GM21723 (cell line): ENCODE results near the gene RNU1-4.
"Not testable (repeated sequence)": the region's sequence is repeated elsewhere in the genome, so short reads cannot be mapped to it uniquely, and the experiment has no call there.

ENCODE experiments used
- ATAC-seq: cut with Tn5 transposase; IDR thresholded peaks from one replicate; pipeline ENCODE4 v1.9.1; 2021; ENCODE audit warnings: mild to moderate bottlenecking, moderate library complexity; ENCODE audit not compliant: unreplicated experiment

RNU1-4 gene

DNA sequence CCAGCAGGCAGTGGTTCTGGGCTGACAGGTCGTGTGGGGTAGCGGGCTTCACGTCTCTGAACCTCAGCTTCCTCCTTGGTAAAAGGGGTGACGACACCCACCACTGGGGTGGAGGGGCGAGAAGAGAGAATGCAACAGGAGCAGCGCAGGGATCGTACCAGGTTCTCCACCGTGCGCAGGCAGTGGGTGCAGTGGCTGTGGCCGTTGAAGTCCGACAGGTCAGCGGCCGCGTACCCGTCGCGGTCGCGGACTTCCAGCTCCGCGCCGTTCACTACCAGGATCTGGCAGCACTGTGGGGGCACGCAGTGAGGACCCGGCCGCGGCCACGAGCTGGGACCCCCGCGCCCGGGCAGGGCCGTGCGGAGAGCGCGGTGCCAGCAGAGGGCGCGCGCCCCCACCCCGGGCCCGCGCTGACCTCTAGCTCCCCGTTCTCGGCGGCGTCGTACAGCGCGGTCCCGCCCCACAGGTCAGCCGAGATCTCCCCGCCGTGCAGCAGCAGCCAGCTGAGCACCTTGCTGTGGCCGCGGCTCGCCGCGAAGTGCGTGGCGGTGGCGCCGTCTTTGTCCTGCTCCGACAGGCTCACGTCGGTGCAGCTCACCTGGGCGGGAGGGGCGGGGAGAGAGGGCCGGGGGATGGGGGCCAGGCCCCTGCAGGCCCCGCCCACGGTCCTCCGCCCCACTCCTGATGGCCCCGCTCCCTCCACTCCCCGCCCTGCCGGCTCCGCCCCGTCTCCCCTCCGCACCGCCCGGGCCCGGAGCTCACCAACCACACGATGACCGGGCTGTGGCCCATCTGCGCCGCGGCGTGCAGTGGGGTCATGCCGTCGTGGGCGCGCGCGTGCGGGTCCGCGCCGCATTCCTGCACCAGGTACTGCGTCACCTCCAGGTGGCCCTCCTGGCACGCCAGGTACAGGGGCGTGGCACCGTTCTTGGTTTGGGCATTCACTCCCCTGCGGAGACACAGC is 32.9 kb upstream of the RNU1-4 start:
- not testable (repeated sequence) for ATAC-seq

DNA sequence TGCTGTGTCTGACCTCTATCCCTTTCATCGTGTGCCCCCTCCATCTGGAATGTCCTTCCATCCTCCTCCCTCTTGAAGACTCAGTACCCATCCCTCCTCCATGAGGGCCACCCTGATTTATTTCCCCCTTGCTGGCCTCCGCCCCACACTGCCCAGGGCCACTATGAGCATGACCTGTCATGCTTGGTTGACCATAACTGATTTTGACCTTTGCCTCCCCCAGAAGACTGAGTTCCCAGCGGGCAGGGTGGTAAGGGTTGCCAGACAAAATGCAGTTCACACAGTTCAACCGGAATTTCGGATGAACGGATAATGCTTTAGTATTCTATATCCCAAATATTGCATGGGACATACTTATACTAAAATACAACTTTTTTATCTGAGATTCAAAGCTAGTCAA is 31.6 kb upstream of the RNU1-4 start:
- ATAC-seq: not testable (repeated sequence)

DNA sequence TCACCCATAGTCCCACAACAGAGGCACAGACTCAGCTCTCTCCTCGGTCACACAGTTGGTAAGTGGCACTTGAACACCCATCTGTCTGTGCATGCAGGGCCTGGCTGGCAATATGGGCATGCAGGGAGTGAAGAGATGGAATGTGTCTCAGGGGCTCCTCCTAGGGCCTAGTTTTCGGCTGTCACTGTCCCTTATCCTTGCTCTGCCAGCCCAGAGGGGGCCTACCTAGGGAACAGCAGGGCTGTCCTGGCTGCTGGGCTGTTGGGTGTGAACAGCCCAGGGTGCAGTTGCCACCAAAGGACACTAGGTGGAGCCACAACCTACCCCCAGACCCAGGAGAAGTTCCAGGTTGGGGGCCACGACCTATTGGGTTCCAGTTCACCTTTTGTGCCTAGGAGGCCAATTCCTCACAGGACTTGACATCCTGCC is 30.6 kb upstream of the RNU1-4 start:
- ATAC-seq: not testable (repeated sequence)

DNA sequence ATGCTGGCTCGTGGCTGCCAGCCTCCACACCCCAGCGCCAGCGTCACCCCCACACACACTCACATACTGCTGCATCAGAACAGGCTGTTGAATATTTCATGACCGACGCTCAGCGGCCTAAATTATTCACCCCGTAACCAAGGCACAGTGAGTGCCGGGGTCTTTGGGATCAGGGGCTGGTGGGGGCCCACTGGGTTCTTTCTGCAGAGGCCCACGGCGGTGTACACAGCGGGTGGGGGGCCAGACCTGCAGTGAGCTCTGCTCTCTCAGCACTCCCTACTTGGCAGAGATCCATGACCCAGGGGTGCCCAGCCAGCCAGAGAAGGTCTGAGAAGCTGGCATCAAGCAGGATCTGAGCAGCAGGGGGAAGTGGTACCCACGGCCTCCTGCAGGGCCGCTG is 29.7 kb upstream of the RNU1-4 start:
- not testable (repeated sequence) for ATAC-seq

DNA sequence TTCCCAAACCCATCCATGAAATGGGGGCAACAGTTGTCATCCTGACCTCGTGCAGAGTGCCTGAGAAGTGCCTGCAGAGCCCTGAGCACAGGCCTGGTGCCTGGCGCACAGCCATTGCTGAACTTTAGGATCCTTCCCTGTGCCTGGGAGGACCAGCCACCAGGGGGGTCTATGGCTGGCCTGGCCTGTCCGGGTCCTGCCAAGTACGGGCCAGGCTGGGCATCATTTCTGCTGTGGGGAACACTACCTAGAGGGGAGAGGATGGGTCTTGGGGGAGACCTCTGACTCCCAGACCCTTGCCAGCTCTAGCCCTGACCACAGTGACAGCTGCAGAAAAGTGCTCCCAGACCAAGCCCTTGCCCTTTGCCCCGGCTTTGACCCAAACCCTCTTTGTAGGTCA is 28.2 kb upstream of the RNU1-4 start:
- ATAC-seq: not testable (repeated sequence)

DNA sequence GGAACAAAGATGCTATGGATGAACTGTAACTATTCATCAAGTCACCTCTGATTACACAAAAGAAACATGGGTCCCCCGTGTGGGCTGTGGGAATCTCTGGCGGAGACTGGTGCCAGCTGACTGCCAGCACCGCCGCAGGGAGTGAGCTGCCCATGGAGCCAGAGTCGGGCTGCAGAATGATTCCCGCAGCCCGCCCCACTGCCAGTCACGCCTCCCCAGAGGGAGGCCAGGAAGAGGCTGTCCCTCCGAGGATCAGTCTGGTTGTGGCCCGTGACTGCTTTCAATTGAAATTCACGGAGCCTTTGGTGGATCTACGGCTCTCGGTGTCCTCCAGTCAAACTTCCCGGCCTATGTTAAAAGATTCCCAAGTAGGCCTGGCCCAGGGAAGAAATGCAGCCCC is 27.7 kb upstream of the RNU1-4 start:
- not testable (repeated sequence) for ATAC-seq

DNA sequence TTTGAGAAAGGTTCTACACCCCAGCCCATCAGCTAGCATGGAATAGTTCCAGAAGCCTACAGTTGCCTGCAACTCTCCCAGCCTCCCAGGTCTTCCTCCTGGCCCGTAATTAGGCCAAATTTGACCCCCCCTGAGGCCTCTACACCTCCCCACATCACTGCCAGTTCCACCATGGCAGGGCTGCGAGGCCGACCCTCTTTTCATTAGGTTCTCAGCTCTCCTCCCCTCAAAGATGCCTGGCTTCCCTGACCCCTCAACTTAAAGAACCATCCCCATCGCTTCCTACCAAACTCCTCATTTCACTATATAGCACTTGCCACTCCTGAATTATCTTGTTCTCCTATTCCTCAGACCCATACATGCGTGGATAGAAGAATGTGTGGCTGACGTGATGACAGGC is 27.3 kb upstream of the RNU1-4 start:
- ATAC-seq: not testable (repeated sequence)

DNA sequence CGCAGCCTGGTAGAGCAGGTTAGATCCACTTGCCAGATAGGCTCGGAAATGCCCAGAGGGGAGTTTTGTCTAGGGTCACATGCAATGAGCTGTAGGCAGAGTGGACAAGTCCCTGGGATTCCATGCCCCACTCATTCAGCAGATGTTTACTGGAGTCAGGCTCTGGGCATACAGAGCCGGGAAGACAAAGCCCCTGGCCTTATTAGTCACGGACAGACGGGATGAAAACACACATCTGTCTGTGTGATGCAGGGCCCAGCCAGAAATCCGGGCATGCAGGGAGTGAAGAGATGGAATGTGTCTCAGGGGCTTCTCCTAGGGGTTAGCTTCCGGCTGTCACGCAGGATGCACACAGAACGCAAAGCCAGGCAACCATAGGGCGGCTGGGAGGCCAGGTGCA is 26.8 kb upstream of the RNU1-4 start:
- ATAC-seq: not testable (repeated sequence)

DNA sequence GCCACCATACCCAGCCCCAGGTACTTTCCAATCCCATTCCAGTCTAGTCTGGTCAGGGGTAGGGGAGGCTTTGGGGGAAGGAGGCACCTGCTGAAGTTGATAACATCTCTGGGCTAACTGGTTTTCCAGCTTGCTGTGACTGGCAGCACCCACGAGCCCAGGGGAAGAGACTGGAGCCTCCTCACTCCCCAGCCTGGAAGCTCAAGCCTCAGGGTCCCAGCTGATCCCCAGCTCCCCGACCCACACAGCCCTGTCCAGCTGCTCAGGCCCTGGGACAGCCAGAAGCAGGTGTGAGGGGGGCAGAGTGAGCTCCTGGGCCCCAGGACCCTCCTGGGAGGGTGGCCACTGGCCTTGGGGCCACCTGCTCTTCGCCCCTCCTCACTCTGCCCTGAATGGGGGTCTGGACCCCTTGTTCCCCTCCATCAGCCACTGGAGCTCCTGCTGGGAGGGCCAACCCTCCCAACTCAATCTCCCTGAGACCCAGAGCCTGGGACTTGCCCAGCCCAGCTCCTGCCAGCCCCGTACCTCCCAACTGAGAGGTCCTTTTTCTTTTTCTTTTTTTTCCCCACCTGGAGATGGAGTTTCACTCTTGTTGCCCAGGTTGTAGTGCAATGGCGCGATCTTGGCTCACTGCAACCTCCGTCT is 23.5 kb upstream of the RNU1-4 start:
- no peak for ATAC-seq

DNA sequence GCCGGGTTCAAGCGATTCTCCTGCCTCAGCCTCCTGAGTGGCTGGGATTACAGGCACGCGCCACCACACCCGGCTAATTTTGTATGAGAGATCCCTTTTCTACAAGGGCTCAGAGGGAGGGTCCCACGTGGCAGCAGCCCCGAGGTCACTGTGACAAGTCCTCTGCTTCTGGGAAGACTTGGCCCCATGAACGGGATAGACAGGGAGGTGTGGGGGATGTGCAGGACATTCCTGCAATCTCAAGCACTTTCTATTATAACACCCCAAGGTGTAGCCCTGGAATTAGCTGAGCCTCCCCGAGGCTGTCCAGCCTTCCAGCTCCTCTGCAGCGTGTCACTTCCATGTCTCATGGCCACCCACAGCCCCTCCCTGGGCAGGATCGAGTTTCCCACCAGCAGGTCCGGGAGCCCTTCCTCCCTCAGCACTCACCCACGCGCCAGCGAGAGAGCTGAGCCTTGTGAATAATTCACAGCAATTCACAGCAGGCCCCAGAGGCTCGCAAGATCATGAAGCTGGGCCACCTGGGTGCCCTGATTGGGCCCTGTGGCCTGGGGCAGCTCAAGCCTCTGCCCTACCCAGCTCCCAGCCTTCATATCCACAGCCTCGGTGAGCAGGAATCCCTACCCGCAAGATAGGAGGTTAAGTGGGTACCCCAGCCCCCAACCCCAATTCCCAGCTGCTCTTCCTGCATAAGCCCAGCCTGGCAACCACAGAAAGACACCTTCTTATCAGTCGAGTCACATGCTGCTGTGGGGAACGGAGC is 22.8 kb upstream of the RNU1-4 start:
- ATAC-seq: no peak

DNA sequence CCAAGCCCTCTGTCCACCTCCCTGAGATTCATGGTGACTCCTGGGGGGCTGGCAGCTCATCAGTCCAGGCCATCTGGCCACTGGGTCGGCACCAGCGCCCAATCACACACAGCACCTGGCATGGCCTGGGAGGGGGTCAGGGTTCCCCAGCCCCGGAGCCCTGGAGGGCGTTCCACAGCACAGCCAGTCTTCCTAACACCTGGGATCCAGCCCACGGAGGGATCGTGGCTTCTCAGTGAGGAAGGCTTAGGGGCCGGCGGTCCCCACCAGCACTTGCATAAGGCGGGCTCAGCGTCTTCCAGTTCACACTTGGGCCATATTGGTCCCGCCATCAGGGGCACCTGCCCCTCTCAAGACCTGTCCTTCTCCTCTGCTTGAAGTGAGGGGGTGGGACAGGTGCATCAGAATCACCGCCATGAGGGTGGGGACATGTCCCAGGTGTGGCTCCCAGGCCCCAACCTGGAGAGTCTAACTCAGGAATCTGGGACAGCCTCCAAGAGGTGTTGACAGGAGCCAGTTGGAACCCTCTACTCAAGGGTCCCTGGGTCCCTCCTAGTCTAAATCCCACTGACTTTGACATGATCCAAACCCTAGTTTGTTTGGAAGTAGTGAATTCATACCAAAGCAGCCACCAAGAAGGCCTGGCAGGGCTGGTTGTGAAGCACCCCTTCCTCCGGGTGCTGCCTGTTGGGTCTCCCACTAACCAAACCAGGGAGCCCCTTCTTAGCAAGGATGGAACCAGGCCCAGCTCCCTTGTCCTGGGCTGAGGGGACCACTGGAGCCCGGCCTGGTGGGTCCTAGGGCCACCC is 22.0 kb upstream of the RNU1-4 start:
- not testable (repeated sequence) for ATAC-seq

DNA sequence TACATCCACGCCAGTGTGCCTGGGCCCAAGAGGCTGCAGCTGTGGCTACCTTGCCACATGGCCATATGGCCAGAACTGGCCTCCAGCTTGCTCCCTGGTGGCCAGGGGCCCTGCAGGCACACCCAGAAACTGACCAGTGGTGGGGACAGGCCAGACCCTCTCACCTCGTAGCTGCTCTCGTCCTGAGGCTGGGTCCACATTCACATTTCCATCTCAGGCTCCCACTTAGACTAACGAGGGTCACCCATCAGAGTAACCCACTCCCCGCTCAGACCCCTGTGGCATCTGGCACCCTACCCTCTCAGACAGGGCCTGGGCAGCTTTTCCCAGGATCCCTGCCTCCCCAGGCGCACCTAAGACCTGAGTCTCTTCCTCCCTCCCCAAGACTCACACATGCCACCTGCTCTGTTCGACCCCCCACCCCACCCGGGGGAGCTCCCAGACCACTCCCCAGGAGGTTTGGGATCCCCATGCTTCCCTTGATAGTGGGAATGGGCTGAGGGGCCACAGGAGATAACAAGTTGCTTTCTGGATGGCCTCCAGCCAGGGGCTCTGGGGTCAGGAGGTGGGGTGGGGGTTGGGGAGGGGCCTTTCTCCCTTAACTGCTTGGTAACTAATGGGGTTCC is 21.3 kb upstream of the RNU1-4 start:
- no peak for ATAC-seq

DNA sequence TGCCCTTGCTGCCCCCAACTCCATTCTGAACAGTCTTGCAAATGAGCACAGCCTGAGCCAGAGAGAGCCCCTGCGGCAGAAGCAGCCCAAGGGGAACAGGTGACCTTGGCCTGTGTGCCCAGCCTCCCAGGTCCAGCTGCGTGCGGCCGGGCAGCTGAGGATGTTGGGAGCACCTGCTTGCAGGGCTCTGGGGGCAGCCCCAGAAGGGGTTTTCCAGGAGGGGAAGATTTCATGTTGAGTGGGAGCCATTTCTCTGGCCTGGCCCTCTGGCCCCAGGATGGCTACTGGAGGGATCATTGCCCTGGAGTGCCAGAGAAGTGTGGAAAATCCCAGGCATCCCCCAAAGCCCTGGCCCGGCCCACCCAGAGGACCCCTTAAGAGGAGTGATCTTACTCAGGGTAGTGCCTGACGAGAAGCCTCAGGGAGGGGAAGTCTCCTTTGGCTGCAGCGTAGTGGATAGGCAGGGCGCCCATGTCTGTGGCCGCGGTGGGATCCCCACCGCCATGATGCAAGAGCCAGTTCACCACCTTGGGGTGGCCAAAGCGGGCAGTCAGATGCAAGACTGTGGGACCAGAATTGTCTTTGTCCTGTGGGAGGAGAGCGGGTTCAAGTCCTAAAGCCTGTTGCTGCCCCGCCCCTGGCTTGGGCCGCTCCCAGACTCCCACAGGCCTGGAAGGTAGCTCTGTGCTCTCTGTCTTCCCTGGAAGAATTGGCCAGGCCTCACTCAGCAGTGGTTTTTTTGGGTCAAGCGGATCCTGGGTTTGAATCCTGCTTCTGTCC is 20.6 kb upstream of the RNU1-4 start:
- no peak for ATAC-seq

DNA sequence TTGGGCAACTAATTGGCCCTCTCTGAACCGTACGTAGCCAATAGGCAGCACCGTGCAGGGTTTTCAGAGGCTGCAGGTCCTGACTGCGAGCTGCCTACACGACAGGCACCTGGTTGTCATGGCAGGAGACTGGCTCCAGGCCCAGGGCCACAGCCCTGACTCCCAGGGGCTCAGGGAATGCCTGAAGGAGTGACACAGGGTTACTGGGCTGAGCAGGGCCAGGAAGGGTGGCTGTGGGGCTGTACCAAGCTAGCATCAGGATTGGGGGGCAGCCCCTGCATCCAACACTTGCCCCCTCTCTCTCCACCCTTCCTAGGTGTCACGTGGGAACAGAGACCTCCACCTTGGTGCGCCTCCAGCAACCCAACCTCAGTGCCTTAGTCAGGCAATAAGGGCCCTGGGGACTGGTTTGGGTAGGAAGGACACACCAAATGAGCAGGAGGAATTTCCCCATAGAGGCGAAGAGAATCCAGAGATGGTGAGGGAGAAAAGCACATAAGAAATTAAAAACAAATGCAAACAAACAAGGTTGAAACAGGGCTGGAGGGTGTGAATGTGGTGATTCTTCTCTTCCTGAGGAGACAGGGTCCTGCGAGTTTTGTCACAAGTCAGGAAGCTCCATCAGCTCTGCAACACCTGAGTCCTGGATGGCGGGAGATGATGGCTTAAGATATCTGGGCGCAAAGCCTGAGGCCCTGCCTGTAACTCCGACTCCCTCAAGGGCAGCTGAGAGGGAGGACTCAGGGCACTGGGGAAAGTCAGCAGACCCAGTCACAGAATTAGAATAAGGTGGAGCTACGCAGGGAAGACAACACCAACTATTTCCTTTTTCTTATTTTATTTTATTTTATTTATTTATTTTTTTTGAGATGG is 19.7 kb upstream of the RNU1-4 start:
- ATAC-seq: no peak

DNA sequence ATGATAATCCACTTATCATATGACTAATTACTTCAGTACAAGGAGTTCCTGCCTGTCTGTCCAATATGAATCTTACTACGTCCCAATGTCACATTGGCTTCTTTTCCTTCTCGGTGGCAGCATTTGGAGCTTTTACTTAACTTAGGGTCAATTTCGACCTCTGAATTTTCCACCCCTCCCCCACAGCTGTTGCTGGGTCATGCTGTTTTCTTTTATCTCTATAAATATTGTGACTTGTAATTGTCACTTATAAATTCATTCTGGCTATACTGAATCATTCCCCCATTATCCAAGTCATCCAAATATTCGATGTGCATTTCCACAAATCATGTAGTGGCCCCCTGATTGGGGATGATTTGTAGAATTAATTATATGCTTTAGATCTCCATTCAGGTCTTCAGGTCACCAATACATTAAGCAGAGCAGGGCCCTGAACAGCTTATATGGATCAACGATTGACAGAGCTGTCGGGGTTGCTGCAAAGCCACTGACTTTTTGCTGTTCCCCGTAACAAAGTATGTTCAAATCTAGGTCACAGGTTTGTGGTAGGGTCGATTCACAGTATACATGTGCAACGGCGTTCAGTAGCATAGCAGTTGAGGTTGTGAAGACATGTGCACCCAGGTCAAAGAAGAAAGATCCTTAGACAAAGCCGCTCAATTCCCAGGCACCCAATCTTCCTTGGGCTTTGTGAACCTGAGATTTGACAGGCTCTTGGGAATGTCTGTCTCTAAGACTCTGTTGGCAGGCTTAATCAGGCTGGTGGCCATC is 18.3 kb upstream of the RNU1-4 start:
- ATAC-seq: no peak

DNA sequence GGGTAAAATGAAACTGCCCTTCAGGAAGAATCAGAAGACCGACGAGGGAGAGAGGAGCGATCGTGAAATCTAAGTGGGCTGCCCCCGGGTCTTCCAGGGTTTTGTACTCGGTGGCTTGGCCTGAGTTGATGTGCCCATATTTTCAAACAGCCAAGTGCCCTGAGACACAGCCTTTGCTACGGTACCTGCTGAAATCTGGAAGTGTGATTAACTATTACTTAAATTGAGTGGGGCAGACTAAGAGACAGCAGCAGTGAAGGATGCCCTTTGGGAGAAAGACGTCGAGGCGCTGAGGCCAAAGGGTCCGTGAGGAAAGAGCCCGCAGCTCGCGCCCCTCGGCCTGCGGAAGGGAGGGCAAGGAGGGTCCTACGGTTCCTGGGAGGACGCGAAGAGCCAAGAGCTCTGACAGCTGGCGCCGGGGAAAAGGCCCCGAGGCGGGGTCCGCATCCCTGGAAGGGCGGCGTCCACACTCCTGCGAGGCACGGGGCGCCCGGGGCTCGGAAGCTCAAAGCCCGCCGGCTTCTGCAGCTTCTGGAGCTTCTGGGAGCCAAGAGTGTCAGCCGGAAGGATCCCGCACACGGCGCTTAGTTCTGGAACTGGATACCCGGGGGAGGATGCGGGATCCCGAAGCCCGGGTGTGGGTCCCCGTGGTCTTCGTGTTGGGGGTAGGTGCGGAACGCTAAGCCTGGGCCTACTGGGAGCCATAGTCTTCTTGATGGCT is 15.4 kb upstream of the RNU1-4 start:
- no peak for ATAC-seq
